Embryonic facial prominence (tissue), 1 donor: ENCODE results near the gene SF3B6.
"Not testable (repeated sequence)": the region's sequence is repeated elsewhere in the genome, so short reads cannot be mapped to it uniquely, and the experiment has no call there.

Experiments used
- DNase-seq: peaks from one replicate; pipeline ENCODE4 v3.0.0-alpha.2; 2016; ENCODE audit errors: extremely low spot score

The SF3B6 gene

GRCh38 chr2:24093270-24093669 lies 17.1 kb upstream of the SF3B6 start:
- DNase-seq = not testable (repeated sequence)

DNA sequence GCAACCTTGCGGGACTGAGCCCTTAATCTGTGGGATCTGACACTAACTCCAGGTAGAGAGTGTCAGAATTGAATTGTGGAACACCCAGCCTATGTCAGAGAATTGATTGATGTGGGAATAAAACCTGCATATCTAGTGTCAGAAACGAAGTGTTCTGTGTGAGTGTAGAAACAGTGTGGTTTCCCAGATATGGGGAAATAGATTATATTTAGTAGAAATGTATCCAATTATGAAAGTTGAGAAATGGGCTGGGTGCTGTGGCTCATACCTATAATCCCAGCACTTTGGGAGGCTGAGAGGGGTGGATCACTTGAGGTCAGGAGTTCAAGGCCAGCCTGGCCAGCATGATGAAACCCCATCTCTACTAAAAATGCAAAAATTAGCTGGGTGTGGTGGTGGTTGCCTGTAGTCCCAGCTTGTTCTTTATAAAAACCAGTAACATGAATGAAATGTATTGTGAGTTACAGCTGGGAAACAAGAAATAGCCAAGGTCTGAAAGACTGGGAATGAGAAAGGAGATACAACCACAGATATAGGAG lies 12.8 kb upstream of the SF3B6 start:
- DNase-seq = no peak

- no peak for DNase-seq
These were observed 10.9 kb upstream of the SF3B6 start for GRCh38 chr2:24087032-24087431.

GRCh38 chr2:24086241-24086640 lies 10.1 kb upstream of the SF3B6 start:
- no peak for DNase-seq

GRCh38 chr2:24085200-24085489 lies 9.0 kb upstream of the SF3B6 start:
- no peak for DNase-seq

DNA sequence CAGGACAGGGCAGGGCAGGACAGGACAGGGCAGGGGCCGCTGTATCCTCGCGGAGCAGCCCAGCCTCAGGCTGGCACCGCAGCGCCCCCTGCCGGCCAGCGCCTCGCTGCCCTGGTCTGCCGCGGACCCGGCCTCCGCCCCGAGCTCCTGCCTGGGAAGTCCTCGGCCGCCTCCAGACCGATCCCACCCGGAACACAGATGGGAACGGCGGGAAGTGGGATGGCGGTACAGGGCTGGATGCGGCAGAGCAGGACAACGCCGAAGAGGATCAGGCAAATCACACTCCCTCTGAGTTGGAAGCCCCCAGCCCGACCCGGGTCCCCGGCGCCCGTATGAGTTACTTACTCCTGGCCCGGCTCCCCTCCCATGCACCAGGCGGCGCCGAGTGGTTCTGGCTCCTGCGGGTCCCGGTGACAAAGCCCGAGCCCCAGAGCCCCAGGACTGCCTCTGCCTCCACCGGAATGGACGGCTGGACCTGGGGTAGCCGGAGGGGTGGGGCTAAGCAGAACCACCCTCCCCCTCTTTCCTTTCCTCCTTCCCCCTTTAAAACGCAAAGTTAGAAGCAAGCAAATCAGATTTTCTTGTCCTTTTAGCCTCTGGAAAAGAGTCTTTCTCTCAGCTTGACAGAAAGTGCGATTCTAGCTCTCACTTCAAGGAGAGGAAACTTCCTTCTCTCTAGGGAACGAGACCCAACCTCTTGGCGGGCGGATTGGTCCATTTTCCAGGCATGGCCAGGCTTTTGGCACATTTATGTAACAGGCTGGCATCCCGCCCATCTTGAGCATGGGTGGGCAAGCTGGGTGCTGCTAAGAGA lies 8.5 kb upstream of the SF3B6 start, which contains the start of gene TP53I3:
Gene TP53I3 (minus strand): TSS at position 449 of the 814 bp plus-strand sequence. CDS start 508 bp downstream, outside the sequence.
- peak; percentile 70 for DNase-seq

DNA sequence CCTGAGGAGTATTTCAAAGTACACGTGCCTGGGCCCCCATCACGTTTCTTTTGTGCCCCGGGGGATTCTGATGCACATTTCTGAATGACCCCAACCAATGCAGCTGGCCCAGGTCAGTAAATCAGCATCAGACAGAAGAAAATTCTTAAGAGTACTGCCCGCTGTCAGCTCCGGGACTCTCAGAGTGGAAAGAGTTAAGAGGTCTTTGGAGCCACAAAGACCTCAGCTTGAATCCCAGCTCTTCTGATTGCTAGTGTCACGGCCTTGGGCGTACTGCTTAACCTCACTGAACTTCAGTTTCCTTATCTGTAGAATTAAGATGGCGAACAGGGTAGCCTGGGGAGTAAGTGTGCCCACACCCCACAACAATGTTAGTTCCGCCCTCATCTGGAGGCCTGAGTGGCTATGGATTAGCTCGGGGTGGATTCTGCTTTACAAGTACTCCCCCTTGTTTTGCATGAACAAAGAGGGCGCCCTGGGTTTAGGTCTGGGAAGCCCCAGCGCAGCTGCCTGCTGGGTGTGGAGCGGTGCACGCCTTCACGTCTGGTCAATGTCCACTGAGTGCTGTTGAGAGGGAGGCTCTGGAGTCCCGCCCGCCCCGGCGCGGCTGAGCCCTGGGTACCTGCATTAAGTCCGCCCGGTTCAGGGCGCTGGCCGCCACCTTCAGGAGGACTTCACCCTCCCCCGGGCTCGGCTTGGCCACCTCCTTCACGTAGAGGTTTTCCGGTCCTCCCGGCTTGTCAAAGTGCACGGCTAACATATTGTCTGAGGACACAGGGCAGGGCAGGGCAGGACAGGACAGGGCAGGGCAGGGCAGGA lies 7.7 kb upstream of the SF3B6 start:
- peak; percentile 65 for DNase-seq

DNA sequence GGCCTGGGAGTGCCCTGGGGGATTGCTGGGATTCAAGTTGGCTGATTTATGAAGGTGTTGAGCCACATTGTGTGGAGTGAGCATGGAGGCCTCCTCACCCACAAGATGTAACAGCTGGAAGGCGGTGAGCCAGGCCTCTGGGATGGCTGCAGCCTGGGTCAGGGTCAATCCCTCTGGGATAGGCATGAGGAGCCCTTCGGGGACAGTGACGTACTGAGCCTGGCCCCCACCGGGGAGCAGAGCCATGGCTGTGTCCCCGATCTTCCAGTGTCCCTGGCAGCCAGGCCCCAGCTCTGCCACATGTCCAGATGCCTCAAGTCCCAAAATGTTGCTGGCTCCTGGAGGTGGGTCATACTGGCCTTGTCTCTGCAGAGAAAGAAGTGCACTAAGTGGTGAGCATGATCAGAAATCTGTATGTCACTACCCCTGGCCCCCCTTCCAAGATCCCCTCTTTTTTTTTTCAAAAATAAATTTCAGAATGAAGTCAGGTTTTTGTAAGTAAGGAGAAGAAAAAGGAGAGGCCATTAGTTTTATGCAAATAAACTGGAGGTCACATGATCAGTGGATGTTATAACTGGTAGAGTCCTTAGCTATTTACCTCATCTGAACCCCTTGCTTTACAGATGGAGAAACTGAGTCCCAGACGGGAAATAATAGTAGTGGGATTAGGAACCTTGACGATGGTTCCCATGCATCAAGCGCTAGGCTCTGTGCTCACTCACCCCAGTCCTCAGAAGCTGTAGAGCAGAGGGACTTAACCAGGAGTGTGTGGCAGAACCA lies 6.9 kb upstream of the SF3B6 start:
- no peak for DNase-seq

DNA sequence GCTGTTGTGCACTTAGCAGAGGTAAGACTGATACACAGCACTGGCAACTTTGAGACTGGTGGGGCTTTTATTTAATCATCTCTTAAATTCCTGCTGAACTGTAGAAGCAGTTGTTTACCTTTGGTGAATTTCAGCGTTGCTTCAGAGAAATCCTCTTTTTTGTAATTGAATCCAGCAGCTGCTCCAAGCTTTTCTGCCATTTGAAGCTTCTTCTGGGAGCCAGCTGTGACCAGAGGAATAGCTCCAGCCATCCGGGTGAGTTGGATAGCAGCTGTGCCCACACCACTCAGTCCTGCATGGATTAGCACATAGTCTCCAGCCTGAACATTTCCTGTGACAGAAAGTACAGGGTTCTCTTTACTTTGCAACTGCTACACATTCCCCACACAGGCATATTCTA lies 4.6 kb upstream of the SF3B6 start:
- no peak for DNase-seq

GRCh38 chr2:24077879-24078278 lies 1.8 kb upstream of the SF3B6 start:
- no peak for DNase-seq

DNA sequence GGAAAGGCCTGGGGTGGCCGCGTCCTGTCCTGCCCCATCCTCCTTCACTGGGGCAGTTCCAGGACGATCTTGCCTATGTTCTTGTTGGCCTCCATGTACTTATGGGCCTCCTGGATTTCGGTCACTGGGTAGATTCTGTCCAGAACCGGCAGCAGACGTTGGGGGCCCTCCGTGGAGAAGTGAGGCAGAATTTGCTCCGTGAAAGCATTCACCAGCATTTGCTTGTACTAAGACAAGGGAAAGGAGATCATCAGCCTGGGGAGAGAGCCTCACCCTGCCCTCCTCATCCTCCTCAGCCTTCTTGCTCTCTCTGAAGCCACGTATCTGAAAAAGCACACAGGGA lies 1.4 kb upstream of the SF3B6 start:
- no peak for DNase-seq

DNA sequence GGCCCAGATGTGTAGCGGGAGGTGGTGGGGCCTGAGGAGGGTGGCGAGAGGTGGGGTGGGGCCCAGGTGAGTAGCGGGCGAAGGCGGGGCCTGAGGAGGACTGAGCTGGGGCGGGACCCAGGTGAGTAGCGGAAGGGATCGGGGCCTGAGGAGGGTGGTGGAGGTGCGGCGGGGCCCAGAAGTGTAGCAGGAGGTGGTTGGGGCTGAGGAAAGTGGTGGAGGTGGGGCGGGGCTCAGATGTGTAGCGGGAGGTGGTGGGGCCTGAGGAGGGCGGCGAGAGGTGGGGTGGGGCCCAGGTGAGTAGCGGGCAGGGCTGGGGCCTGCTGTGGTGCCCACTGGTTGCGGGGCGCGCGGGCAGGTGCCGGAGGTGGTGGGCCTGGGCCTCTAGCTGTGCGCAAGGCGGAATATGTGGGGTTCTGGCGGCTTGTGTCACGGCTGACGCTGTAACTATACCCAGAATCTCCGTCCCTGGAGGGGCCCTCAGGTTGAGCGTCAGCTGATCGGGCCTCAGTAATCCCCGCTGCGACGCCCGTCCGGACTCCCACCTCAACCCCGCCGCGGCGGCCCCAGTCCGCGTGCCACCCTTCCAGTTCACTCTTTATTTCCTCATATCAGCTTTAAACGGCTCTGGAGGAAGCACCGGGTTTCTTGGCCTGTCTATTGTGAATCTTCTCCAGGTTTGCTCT lies 866 bp upstream of the SF3B6 start:
- peak; percentile 10 for DNase-seq

- no peak for DNase-seq
These were observed 867 bp downstream of the SF3B6 start for GRCh38 chr2:24075259-24075658.

GRCh38 chr2:24073816-24074215 lies 2.3 kb downstream of the SF3B6 start:
- DNase-seq = no peak

DNA sequence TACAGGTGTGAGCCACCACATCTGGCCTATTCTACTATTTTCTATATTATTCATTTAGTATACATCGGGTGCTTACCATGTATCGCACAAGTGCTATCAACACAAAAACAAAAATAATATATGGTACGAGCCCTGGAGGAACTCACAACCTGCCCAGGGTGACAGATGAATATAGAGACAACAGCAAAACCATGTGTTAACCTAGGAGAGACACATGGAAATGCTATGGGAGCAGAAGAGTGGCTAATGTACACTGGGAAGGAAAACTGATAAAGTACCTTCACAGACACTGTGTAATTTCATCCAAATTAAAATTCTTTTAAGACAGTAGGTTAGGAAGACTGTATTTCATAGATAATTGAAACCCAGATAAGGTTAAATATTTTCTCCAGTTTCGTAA lies 3.9 kb downstream of the SF3B6 start:
- no peak for DNase-seq

DNA sequence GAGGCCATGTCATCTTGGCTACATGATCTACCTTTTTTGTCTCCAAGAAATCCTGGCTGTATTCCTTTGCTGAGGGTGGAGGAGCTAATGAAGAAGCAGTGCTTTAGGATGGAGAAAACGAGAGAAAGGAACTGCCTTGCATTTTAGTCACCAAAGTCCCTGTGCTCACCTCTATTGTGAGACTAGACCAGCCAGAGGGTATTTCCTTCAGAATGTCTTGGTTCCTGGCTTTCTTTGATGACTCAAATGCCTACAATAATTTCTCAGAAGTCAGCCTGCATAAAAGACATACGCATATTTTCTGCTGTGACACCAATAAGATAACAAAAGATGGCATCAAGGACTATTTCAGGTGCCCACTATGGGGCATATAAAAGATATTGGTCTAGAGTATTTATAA lies 10.8 kb downstream of the SF3B6 start:
- no peak for DNase-seq

DNA sequence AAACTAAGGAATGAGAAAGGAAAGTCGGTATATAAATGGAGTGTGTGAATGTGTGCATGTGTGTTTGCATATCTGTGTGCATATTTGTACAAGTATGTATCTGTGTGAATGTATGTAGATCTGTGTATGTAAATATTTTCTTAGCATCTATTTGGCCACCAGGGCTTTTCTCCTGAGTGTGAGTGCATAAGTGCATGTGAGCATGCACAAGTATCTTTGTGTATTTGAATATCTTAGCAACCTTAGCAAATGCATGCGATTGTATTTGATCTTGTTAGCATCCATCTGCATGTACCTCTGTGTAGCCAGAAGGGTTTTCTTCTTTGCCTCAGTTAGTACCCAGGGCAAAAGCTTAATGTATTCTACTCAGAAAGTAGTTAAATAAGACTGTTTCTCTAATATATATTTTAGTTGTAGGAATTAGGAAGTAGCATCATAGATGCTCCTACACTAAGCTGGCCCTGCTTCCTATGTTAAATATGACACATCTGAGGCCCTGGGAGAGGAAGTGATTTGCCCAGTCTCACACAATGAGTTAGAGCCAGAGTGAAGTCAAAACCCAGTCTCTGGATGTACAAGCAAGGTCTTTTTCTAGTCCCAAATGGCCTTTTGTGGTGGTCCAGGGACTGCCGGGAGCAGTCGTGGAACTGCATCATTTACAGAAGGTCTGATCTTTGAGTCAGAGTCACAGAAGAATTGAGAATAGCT lies 17.4 kb downstream of the SF3B6 start:
- DNase-seq = no peak

GRCh38 chr2:24055750-24056149 lies 20.4 kb downstream of the SF3B6 start:
- no peak for DNase-seq

DNA sequence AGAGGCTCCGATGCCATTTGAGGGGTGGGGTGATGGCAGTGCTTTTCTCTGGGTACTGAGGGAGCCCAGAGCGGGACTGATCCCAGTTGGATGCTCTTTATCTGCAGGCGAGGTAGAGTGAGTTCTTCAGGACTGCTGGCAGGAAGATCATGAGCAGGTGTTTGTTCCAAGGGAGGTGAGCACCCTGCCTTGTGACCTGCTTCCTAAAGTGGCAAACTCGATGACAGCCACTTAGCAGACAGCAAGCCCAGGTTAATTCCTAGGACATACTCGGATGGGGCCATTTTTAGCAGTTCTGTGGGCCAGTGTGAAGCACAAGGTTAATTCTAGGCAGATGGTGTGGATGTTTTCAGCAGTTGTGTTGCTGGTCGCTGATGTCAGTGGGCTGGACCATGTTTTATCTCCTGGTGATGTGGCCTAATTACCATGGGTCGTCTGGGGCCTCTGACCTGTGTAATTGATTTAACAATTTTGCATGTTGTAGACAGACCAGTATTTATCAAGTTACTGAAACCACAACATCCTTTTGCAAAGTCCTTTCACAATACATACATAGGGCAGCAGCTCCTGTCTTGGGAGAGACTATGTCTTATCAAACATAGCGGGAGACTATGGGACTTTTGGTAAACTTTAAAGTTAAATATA lies 21.6 kb downstream of the SF3B6 start:
- DNase-seq = no peak

DNA sequence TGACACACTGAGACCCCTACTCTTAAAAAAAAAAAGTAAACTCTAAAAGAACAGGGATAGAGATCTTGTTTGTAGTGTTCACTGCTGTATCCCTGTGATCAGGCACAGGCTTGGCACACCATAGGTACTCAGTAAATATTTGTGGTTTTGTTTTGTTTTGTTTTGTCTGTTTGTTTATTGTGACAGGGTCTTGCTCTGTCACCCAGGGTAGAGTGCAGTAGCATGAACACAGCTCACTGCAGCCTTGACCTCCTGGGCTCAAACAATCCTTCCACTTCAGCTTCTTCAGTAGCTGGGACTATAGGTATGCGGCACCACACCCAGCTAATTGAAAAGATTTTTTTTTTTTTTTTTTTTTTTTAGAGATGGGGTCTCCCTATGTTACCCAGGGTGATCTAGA lies 23.2 kb downstream of the SF3B6 start:
- no peak for DNase-seq

DNA sequence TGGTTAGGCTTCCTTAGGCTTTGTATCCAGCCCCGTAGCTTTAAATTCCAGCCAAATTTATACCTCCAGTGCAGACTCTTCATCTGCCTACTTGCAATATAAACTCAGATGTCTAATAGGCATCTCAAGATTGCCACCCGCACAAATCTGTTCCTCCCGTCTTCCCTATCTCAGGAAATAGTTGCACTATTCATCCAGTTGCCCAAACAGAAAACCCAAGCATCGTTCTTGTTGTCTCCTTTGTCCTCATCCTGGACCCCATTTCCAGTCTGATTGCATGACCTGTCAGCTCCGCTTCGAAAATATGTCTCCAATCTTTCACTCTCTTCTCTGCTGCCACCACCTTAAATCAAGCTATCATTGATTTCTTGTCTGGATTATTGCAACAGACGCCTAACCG lies 24.3 kb downstream of the SF3B6 start:
- no peak for DNase-seq
